IMR-90 (cell line): ENCODE results near the gene OTUD7B.

Source experiments
- CTCF ChIP-seq: conservative IDR thresholded peaks from 2 replicates; pipeline ENCODE4 v1.5.1; 2012; ENCODE audit warnings: mild to moderate bottlenecking, low read depth, low read length, improper control_type of control experiment
- POLR2A ChIP-seq: IDR thresholded peaks from 2 replicates; pipeline ENCODE4 v1.6.1; 2012; ENCODE audit warnings: mild to moderate bottlenecking, low read depth, low read length
- USF2 ChIP-seq: fragments of 150-350 bp; IDR thresholded peaks from 2 replicates; pipeline ENCODE4 v1.6.1; 2017; ENCODE audit warnings: mild to moderate bottlenecking, antibody characterized with exemption, low read length, low read depth

GRCh38 chr1:149977345-149977744 is 33.2 kb downstream of the OTUD7B start:
- no peak for TF ChIP-seq POLR2A
- no peak for TF ChIP-seq CTCF
- TF ChIP-seq USF2 = no peak
